ENCODE data around the gene SSTR5. TPM values are rescaled to one million over a fixed set of nuclear protein-coding genes. Genes with fewer than 3 reads are reported as not detected.

SSTR5 gene
- total and polyA plus RNA-seq, 11 donors = 0.22 to 20.1 (median 3.6) TPM

GRCh38 chr16:1124795-1125194, 52.2 kb downstream of the SSTR5 start:
- no peak overlapping the region for H3K4me3 ChIP-seq
- intact Hi-C loops (cut with DNase I) = no loop called here
- H3K27me3 ChIP-seq = peaks cover 0 to 41% (median 3%) of the 10 kb centered on the region in 9 donors
- no peaks in the 10 kb centered on the region for H3K36me3 ChIP-seq
- TF ChIP-seq, protein P1, sequence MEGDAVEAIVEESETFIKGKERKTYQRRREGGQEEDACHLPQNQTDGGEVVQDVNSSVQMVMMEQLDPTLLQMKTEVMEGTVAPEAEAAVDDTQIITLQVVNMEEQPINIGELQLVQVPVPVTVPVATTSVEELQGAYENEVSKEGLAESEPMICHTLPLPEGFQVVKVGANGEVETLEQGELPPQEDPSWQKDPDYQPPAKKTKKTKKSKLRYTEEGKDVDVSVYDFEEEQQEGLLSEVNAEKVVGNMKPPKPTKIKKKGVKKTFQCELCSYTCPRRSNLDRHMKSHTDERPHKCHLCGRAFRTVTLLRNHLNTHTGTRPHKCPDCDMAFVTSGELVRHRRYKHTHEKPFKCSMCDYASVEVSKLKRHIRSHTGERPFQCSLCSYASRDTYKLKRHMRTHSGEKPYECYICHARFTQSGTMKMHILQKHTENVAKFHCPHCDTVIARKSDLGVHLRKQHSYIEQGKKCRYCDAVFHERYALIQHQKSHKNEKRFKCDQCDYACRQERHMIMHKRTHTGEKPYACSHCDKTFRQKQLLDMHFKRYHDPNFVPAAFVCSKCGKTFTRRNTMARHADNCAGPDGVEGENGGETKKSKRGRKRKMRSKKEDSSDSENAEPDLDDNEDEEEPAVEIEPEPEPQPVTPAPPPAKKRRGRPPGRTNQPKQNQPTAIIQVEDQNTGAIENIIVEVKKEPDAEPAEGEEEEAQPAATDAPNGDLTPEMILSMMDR (IDR thresholded peaks at IDR 0.05) = no peak
- no peak for TF ChIP-seq POLR2A (IDR thresholded peaks at IDR 0.05)
- H3K9me3 ChIP-seq = no peaks in the 10 kb centered on the region
- 85 to 100% (median 86%) methylated on average over 2 to 11 of the region's 11 CpGs for WGBS, 4 donors
- DNase-seq (no peak), ATAC-seq (no peak)
- H3K27ac ChIP-seq = no peak overlapping the region
- H3K4me1 ChIP-seq = no peaks in the 10 kb centered on the region

GRCh38 chr16:1125471-1125870, 52.9 kb downstream of the SSTR5 start:
- H3K36me3 ChIP-seq = no peaks in the 10 kb centered on the region
- WGBS, 4 donors = 20 to 31% (median 26%) methylated on average over 11 to 18 of the region's 18 CpGs
- ATAC-seq = peak in 1 of 4 donors; percentile 58
- no peak overlapping the region for H3K4me3 ChIP-seq
- H3K27me3 ChIP-seq = peaks cover 0 to 36% (median 3%) of the 10 kb centered on the region in 9 donors
- DNase-seq = no peak
- H3K27ac ChIP-seq = no peak overlapping the region
- intact Hi-C loops (cut with DNase I) = no loop called here
- TF ChIP-seq, protein P1 (IDR thresholded peaks at IDR 0.05) = no peak
- no peak for TF ChIP-seq POLR2A (IDR thresholded peaks at IDR 0.05)
- no peaks in the 10 kb centered on the region for H3K4me1 ChIP-seq
- no peaks in the 10 kb centered on the region for H3K9me3 ChIP-seq

- Histone ChIP-seq H3K27ac (no peak overlapping the region), H3K9me3 (no peaks in the 10 kb centered on the region), H3K36me3 (no peaks in the 10 kb centered on the region), H3K4me3 (no peak overlapping the region), H3K4me1 (no peaks in the 10 kb centered on the region), H3K27me3 (peaks cover 0 to 33% (median 3%) of the 10 kb centered on the region in 9 donors)
- 31 to 61% (median 47%) methylated on average over 10 to 17 of the region's 17 CpGs for WGBS, 4 donors
- DNase-seq (no peak), ATAC-seq (no peak)
- intact Hi-C loops (cut with DNase I) = no loop called here
- TF ChIP-seq POLR2A (IDR thresholded peaks at IDR 0.05) = no peak
- TF ChIP-seq, protein P1 (IDR thresholded peaks at IDR 0.05) = no peak
These were observed 53.5 kb downstream of the SSTR5 start for GRCh38 chr16:1126044-1126443.

- no peak for DNase-seq
- Histone ChIP-seq H3K36me3 (no peaks in the 10 kb centered on the region), H3K27me3 (peaks cover 0 to 33% (median 3%) of the 10 kb centered on the region in 9 donors), H3K4me3 (no peak overlapping the region), H3K9me3 (no peaks in the 10 kb centered on the region), H3K27ac (no peak overlapping the region), H3K4me1 (no peaks in the 10 kb centered on the region)
- ATAC-seq = no peak
- TF ChIP-seq POLR2A (IDR thresholded peaks at IDR 0.05) = no peak
- TF ChIP-seq, protein P1 (IDR thresholded peaks at IDR 0.05) = no peak
- WGBS, 4 donors = 31 to 48% (median 37%) methylated on average over 10 of the region's 10 CpGs
- intact Hi-C loops (cut with DNase I) = no loop called here
These were observed 54.0 kb downstream of the SSTR5 start for GRCh38 chr16:1126586-1126985.

Data from heart left ventricle (tissue), 16 donors.